Endometrial microvascular endothelial cells (primary cell): ENCODE data around the gene TLE2. TPM values are rescaled to one million over a fixed set of nuclear protein-coding genes. Genes with fewer than 3 reads are reported as not detected.

ENCODE experiments used
- in situ Hi-C: cut with HindIII; loops from 2 replicates; pipeline ENCODE4 v1.10.0; 2017; ENCODE audit warnings: low sequenced_read_pairs, low pct_unique_long_range_greater_than_20kb; ENCODE audit errors: inconsistent ontology term
- total RNA-seq: library from RNA; depleted of rRNA; stranded (reverse); fragments of >200 nt; gene quantifications from one replicate; pipeline ENCODE4 v1.2.3, GENCODE V29; 2015; ENCODE audit errors: inconsistent ontology term

Gene TLE2
- 11.3 TPM for total RNA-seq

GRCh38 chr19:3029065-3029923 is at the start of gene TLE2:
TSS of gene TLE2 (minus strand) at chr19:3029280. CDS start at chr19:3028904, 376 bp downstream.
- in situ Hi-C loops = no loop called here

DNA sequence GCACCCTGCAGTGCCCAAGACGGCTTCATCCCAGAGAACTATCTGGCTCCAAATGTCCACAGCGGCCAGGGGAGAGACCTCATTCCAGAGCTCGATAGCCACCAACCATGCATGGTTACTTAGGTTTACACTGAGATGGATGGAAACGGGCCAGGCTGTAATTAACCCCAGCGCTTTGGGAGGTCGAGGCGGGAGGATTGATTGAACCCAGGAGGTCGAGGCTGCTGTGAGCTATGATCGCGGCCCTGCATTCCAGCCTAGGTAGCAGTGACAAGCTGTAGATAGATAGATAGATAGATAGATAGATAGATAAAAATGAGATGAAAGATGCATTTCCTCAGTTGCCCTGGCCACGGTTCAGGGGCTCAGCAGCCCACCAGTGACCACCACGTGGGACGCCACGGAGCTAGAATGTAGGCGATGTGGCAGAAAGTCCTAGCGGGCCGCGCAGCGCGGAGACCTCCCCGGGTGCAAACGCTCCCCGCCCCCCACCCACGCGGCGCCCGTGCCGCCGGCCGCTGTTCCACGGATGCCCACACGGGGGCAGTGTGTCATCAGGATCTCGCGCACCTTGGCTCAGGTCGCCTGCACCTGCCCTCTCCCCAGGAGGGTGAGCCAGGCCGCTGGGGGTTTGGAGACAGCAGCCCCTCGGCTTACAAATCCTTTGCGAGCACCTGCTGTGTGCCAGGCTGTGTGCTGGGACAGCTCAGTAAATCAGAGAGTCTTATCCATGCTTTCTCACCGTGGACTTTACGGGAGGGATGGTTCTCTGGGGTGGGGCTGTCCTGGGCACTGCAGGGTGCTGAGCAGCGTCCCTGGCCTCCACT is 46.7 kb upstream of the TLE2 start:
- in situ Hi-C loops = no loop called here

DNA sequence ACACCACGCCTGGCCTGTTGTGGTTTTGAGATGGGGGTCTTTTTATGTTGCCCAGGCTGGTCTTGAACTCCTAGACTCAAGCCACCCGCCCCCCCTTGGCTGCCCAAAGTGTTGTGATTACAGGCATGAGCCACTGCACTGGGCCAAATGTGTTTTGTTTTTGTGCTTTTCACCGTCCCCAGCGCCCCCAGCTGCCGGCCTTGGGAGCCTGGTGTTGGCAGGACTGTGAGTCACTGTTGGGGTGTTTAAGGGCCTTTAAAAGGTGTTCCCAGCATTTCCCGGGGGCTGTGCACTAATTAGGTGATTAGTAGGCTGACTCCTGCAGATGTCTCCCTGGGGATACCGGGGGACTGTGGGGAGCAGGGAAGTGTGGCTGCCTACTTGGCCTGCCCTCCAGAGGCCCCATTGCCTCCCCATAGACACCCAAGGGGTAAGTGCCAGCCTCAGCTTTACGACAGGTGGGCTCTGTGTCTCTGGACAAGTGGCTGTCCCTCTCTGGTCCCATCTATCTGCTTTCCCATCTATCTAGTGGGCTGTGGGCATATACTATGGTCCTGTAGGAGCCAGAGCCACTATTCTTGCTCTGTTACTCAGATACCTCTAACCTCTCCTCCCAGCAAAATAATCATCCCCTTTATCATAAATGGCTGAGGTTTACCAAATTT is 45.0 kb upstream of the TLE2 start:
- in situ Hi-C loops = no loop called here

GRCh38 chr19:3073159-3073563 is 44.1 kb upstream of the TLE2 start:
- in situ Hi-C loops = no loop called here

GRCh38 chr19:3071768-3072167 is 42.7 kb upstream of the TLE2 start:
- in situ Hi-C loops = no loop called here

DNA sequence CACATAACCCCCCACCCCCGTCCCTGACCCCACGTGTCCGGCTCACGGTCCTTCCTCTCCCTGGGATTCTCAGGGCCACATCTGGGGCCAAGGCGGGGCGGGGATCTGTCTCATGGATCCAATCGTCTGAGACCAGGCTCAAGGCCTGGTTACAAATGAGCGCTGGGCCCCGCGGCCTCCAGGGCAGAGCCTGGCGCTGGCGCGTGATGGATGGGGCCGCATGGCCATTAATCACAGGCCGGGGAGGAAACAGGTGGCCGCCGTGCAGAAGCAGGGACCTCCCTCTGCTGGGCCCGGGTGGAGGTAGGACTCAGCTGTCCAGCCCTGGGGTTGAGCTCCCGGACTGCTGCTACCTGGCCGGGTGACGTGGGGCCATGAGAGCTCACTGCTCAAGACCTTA is 39.0 kb upstream of the TLE2 start:
- in situ Hi-C loops = no loop called here

GRCh38 chr19:3067563-3067962 is 38.5 kb upstream of the TLE2 start:
- in situ Hi-C loops = no loop called here

DNA sequence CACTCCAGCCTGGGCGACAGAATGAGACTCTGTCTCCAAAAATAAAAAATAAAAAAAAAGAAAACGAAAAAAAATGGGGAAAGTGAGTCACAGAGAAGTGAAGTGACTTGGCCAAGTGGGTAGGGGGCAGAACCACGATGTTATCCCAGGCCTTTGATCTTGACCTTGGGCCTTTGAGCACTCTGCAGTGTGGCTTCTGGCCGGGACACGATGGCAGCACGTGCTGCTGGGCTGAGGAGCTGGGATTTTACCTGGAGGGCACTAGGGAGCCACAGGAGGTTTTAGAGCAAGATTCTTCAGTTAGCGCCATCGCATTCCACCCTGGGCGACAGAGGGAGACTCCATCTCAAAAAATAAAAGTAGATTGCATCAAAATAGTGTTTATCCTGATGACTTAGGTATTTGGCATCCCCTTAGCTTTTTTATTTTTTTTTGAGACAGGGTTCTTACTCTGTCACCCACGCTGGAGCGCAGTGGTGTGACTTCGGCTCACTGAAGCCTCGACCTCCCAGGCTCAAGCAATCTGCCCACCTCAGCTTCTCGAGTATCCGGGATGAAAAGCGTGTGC is 37.5 kb upstream of the TLE2 start:
- in situ Hi-C loops = no loop called here

DNA sequence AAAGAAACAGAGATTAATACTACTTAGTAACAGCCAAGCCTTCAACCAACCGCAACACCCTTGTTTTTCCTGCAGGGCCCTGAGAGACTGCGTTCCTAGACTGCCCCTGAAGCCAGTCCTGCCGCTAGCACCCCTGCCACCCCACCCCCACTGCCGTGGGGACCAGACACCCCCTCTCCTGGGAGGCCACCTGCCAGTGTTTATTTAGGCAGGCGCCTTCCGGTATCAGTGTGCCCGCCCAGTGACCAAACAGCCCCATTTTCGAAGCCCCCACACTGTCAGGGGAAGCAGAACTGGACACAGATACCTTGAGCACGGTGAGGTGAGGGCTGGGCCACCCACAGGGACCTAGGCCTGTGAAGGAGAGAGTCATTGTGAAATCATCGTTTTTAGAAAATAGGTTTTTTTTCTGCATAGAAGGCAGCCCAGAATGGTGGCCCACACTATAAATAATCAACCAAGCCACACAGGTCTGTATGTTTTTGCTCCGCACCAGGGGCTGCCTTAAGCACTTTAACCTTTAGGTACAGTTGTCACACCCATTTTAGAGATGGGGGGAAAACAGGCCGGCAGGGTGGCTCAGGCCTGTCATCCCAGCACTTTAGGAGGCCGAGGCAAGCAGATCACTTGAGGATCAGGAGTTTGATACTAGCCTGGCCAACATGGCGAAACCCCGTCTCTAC is 36.7 kb upstream of the TLE2 start:
- in situ Hi-C loops = no loop called here

GRCh38 chr19:3064011-3064330 is 34.9 kb upstream of the TLE2 start:
- in situ Hi-C loops = no loop called here

DNA sequence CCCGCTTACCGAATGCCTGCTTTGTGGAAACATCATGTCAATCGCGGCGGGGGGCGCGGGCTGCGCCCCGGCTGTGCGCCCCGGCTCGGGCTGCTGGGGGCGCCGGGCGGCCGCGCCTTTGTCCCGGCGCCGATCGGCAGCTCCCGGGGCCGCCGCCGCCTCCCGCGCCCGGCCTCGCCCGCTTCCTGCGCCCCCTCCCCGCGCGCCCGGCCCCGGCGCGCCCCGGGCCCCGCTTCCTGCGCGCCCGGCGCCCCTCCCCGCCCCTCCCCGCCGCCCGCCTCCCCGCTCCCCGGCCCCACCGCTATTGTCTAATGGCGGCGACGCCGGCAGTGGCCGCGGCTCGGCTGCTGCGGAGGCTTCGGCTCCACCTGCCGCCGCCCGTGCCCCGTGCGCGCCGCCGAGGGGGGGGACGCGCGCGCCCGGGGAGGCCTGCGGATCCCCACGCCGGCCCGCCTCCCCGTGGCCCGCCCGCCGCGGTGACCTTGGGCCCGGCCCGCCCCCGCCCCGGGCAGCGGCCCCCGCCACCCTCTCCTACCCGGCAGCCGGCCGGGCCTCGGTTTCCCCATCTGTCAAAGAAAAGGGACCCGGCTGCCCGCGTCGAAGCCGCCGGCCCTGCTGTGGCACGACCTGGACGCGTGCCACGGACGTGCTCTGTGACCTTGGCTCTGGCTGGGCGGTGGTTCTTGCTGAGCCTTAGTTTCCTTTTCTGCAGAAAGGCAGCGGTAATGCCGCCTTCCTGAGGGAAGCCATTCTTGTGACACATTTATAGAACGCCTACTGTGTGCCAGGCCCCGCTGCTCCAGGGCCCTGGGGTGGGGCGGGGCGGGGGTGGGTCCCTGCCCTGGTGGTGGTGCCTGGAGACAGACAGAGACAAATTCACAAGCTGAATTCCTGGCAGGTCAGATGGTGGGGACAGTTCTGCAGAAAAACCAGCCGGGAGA is 33.4 kb upstream of the TLE2 start, which contains the start of gene TLE5:
TLE5 (minus strand) TSS at position 331 of the 941 bp plus-strand sequence; CDS start at position 36, 295 bp downstream.
- in situ Hi-C loops = no loop called here

DNA sequence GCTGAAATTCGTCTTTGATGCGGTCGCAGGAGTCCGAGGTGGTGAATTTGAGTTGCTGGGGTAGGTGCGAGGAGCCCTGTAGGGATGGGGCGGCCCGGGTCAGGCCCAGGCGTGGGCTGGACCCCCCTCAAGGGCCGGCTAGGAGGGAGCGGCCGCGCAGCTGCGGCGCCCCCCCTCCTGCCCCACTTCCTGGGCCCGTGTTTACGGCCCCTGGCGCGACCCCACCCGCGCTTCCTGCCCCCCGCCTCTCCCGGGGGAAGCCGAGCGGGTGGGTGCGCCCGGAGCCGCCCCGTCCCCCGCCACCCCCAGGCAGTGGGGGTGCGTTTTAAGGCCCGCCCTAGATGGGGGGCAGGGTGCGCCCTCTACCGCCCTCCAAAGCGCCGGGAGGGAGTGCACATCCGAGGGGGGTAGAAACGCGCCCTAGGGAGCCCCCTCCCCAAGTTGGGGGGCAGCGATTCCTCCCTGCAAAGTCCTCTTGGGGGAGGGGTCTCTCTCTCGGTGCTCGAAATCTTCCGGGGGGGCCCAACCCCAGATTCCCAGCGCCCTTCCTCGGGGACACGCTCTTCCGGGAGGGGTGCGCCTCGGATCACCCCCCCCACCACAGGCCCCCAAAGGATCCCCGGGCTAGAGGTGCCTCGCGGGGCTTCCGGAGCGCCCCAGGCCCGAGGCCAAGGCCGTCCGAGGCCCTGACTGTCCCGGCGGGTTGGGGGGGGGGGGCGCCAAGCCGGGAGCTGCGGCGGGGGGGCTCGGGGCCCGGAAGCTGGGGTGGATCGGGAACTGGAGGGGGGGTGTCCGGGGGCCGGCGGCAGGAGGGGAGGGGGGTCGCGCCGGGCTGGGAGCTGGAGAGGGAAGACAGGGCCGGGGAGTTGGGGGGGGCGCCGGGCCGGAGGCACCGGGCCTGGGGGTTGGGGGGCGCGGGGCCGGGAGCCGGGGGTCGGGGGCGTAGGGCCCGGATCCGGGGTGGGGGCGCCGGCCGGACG is 32.4 kb upstream of the TLE2 start:
- in situ Hi-C loops = no loop called here

GRCh38 chr19:3060857-3061181 is 31.7 kb upstream of the TLE2 start:
- in situ Hi-C loops = no loop called here

DNA sequence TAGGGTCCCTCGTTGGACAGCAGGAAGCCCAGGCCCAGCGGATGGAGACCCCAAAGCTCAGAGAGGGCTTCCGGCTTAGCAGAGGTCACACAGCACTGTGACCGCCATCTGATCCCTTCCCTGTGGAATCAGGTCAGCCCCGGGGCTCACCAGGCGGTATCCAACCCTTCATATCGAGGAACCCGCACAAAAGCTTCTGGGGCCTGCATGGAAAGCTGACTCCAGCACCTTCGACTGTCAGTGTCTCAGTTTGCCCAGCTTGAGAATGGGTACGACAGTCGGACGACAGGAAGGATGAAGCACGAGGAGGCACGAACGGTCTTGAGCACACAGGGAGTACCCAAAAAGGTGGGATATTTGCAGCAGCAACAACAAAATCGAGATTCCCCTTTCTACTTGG is 30.6 kb upstream of the TLE2 start:
- in situ Hi-C loops = no loop called here

- in situ Hi-C loops = no loop called here
These were observed 29.8 kb upstream of the TLE2 start for GRCh38 chr19:3058821-3059314.

DNA sequence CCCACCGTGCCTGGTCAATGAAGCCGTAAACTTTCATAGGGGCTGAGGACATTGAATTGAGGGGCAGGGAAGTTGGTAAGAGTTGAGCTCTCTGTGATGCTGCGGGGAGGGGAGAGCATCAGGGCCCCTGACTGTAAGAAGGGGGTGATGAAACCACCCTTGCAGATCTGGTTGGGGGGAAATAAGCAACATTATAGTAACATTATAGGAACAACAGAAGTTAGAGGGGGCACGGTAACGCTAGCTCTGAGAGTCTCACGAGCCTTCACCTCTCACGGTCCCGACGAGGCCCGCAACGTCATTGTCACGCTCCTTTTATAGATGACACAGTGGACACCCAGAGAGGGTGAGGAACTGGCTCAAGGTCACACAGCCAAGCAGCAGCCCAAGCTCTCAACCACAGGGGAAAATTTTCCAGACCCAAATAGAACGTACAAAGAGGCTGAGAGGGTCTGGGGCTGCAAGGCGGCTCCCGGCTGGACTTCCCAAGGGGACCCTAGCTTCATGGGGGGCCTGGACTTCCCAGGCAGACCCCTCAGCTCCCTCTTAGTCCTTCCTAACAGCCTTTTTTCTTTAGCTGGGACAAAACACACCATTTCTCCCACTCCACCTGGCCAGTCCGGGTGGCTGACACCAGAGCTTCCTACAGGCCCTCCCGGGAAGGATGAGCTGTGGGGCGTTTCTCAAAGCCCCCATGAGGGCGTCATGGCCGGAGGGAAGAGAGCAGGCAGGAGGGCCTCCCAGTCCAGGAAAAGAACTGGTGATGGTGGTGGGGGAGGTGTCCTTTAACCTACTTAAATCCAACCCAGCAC is 29.1 kb upstream of the TLE2 start:
- in situ Hi-C loops = no loop called here
